ENCODE measurements around the gene MAD2L2.
A peak's percentile ranks its signal among the peaks of the same experiment; 100 is the strongest.

Gene MAD2L2

DNA sequence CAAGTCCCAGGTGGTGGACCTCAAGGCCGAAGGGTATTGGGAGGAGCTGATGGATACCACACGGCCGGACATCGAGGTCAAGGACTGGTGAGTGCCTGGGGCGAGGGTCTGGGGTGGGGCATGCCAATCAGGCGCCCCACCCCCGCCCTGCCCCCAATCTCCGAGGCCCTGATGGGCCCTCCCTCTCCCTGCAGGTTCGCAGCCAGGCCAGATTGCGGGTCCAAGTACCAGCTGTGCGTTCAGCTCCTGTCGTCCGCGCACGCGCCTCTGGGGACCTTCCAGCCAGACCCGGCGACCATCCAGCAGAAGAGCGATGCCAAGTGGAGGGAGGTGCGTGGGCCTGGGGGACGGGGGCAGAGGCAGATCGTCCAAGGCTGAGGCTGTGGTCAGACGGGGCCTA lies 22.4 kb downstream of the MAD2L2 start:
- TF ChIP-seq CTCF (IDR thresholded peaks at IDR 0.05; ENCODE audit: unreplicated experiment in 3 of 3) = no peak
- Mint-ChIP-seq H3K4me1 (no peaks in the 10 kb centered on the region), H3K27ac (no peak overlapping the region), H3K9me3 (no peaks in the 10 kb centered on the region), H3K27me3 (ENCODE audit: low read depth) (peaks cover 20% of the 10 kb centered on the region), H3K36me3 (ENCODE audit: low read depth) (peaks cover 16% of the 10 kb centered on the region), H3K4me3 (no peak overlapping the region)

GRCh38 chr1:11657654-11658053 lies 23.3 kb downstream of the MAD2L2 start:
- Mint-ChIP-seq H3K36me3 (ENCODE audit: low read depth) (peaks cover 16% of the 10 kb centered on the region), H3K27me3 (ENCODE audit: low read depth) (peaks cover 26% of the 10 kb centered on the region), H3K4me3 (no peak overlapping the region), H3K9me3 (no peaks in the 10 kb centered on the region), H3K27ac (no peak overlapping the region), H3K4me1 (no peaks in the 10 kb centered on the region)
- no peak for TF ChIP-seq CTCF (IDR thresholded peaks at IDR 0.05; ENCODE audit: unreplicated experiment in 3 of 3)

DNA sequence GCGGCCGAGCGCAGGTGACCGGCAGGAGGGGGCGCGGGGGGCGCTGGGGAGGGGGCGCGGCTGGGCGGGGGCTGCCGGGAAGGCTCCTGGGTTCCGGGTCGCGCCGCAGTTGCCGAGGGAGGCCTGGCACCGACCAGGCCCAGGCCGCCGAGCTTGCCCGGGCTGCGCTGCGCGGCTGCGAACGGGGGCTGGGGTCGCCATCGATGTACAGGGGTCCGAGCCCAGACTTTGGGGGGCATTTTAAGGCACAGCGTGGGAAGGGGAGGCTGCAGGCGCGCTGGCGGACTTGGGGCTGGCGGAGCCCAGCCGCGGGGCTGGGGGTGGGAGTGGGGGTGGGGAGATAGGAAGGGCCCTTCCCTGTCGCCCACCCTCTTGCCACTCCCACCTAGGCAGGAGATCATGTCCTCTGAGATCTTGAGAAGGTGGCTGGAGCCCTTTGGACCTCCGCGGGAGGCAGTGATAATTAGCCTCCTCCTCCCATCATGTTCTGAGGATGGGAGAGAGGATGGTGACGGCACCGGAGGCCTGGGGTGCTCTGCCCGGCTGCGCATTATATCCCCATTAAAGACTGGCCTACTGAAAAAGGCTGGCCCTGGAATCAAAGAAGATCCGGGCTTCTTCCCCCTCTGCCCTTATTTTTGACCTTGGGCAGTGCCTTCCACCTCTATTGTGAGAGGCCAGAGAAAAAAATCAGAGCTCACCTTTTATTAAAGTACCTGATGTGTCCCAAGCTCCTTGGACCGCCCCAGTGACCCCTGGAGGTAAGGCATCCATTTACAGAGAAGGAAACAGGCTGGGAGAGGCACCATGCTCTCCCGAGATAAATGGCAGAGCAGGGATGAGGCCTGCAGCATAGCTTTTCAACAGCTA lies 25.8 kb downstream of the MAD2L2 start:
- Mint-ChIP-seq H3K27ac (no peak overlapping the region), H3K4me3 (peak overlapping the region; percentile 76 to 79 (median 77)), H3K36me3 (ENCODE audit: low read depth) (peaks cover 8% of the 10 kb centered on the region), H3K27me3 (ENCODE audit: low read depth) (peaks cover 47% of the 10 kb centered on the region), H3K9me3 (no peaks in the 10 kb centered on the region), H3K4me1 (peaks cover 9% of the 10 kb centered on the region)
- TF ChIP-seq CTCF (IDR thresholded peaks at IDR 0.05; ENCODE audit: unreplicated experiment in 3 of 3) = no peak

DNA sequence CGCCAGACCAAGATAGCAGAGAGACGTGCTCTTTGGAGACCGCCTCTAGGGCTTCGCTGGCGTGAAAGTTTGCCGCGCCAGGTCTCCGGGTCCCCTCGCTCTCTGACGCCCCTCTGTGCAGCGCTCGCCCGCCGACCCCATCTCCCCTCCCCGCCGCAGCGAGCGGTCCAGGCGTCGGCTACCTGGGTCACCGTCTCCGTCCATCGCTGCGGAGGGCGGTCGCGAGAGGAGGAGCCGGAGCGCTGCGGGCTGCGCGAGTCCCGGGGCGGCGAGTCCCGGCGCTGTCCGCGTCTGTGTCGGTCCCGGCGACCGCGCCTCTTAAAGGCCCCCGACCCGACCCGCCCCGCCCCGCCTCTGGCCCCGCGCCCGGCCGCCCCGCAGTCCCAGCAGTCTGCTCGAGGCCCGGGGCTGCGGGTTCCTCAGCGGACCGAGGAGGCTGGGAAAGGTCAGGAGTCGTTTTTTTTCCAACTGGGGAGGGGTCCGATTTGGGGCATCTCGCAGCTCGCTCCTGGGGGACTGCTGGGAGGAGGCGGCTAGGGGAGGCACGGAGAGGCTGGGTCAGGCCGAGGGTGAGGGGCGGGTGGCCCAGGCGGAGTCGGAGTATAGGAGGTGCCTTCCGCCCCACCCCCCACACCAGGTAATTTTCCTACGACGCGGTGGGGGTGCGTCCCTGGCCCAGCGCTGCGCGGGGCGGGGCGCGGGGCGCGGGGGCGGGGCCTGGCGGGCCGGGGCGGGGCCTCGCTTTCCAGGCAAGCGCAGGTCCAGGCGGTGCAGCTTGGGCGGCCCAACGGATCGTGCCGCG lies 26.6 kb downstream of the MAD2L2 start, which contains the start of the genes FBXO2 and FBXO44:
TSS of gene FBXO2 (minus strand) at position 293 of the 802 bp plus-strand sequence. CDS start at position 204, 89 bp downstream.
TSS of gene FBXO44 (plus strand) at position 741 of the 802 bp plus-strand sequence. CDS start 959 bp downstream, outside the sequence.
- H3K36me3 Mint-ChIP-seq (ENCODE audit: low read depth) = peaks cover 5% of the 10 kb centered on the region
- TF ChIP-seq CTCF (IDR thresholded peaks at IDR 0.05; ENCODE audit: unreplicated experiment in 3 of 3) = no peak
- H3K4me3 Mint-ChIP-seq = peak within 1 kb of the TSS; percentile 76 to 79 (median 79)
- peaks cover 55% of the 10 kb centered on the region for H3K27me3 Mint-ChIP-seq (ENCODE audit: low read depth)
- no peaks in the 10 kb centered on the region for H3K9me3 Mint-ChIP-seq
- H3K27ac Mint-ChIP-seq = no peak within 1 kb of the TSS
- peaks cover 9% of the 10 kb centered on the region for H3K4me1 Mint-ChIP-seq

- peak overlapping the region; percentile 37 to 71 (median 59) for H3K4me3 Mint-ChIP-seq
- H3K27me3 Mint-ChIP-seq (ENCODE audit: low read depth) = peaks cover 60% of the 10 kb centered on the region
- TF ChIP-seq CTCF (IDR thresholded peaks at IDR 0.05; ENCODE audit: unreplicated experiment in 3 of 3) = no peak
- H3K36me3 Mint-ChIP-seq (ENCODE audit: low read depth) = peaks cover 5% of the 10 kb centered on the region
- peaks cover 9% of the 10 kb centered on the region for H3K4me1 Mint-ChIP-seq
- no peak overlapping the region for H3K27ac Mint-ChIP-seq
- H3K9me3 Mint-ChIP-seq = no peaks in the 10 kb centered on the region
Measured at GRCh38 chr1:11653861-11654136, 27.1 kb downstream of the MAD2L2 start.

Data from nephron (organoid).